ENCODE measurements around the gene CIAO2A. TPM values are rescaled to one million over a fixed set of nuclear protein-coding genes. Genes with fewer than 3 reads are reported as not detected.

CIAO2A gene
- total RNA-seq, 4 donors from 2014 or later, result 104 to 144 (median 129) TPM

DNA sequence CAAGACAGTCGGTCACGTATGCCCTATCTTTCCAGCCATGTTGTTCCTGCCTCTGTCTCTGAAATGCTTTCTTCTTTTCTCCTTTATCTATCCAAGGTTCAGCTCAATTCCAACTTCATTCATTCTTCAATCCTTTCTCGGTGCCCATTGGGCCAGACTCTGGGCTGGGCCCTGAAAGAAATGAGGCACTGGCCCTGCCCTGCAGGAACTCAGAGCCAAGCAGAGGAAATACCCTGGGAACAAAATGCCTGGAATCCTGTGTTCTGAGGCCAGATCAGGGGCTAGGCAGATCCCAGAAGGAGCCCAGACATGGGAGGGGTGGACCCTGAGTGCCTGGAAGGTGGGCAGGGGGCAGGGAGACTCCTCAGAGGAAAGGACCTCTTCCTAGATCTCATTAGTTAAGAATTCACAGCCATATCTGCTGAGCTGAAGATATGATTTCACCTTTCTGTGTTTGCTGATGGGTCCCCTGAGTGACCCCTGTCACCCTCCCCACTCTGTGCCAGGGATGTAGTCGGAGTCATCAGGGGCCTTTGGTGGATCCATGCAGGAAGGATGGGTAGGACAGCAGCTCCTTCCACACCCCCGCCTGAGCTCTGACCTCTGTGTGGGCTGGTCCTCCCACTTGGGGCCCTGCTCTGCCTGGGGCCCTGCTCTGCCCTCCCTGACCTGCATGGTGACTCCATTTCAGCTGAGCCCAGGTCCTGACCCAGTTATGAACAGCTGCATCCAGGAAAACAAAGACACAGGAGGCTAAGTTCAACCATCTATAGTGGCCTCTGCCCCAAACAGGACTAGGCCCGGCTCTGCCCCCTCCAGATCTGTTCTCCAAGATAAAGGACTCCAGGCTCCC, 42.0 kb downstream of the CIAO2A start:
- Histone ChIP-seq H3K27me3 (no peaks in the 10 kb centered on the region), H3K27ac (no peak overlapping the region), H3K9me3 (no peaks in the 10 kb centered on the region), H3K4me1 (peaks cover 5 to 6% of the 10 kb centered on the region in 2 donors), H3K36me3 (no peaks in the 10 kb centered on the region), H3K4me3 (replicated peaks in 1 of 3) (no peak overlapping the region)
- no peak for TF ChIP-seq POLR2A (IDR thresholded peaks at IDR 0.05)
- TF ChIP-seq, protein P1, sequence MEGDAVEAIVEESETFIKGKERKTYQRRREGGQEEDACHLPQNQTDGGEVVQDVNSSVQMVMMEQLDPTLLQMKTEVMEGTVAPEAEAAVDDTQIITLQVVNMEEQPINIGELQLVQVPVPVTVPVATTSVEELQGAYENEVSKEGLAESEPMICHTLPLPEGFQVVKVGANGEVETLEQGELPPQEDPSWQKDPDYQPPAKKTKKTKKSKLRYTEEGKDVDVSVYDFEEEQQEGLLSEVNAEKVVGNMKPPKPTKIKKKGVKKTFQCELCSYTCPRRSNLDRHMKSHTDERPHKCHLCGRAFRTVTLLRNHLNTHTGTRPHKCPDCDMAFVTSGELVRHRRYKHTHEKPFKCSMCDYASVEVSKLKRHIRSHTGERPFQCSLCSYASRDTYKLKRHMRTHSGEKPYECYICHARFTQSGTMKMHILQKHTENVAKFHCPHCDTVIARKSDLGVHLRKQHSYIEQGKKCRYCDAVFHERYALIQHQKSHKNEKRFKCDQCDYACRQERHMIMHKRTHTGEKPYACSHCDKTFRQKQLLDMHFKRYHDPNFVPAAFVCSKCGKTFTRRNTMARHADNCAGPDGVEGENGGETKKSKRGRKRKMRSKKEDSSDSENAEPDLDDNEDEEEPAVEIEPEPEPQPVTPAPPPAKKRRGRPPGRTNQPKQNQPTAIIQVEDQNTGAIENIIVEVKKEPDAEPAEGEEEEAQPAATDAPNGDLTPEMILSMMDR (IDR thresholded peaks at IDR 0.05), result no peak
- no peak for DNase-seq
- 97 to 98% methylated on average over 4 to 5 of the region's 6 CpGs for WGBS, 2 donors
- intact Hi-C loops (cut with DNase I), result loop anchor here (5.0 kb wide), 1 partner anchor 299 kb away; no protein-coding TSS in a partner anchor

DNA sequence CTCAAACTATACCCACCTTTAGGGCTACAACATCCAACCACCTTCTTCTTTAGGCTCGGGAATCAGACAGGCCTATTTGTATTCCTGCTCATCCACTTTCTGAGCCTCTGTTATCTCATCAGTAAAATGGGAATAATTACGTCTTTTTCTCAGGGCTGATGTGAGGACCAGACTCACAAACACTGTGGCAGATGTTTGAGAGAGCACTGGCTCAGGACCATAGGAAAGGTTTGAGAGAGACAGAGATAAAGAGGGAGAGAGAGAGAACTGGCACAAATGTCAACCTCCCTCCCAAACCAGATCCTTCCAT, 42.6 kb downstream of the CIAO2A start:
- no peak for DNase-seq

DNA sequence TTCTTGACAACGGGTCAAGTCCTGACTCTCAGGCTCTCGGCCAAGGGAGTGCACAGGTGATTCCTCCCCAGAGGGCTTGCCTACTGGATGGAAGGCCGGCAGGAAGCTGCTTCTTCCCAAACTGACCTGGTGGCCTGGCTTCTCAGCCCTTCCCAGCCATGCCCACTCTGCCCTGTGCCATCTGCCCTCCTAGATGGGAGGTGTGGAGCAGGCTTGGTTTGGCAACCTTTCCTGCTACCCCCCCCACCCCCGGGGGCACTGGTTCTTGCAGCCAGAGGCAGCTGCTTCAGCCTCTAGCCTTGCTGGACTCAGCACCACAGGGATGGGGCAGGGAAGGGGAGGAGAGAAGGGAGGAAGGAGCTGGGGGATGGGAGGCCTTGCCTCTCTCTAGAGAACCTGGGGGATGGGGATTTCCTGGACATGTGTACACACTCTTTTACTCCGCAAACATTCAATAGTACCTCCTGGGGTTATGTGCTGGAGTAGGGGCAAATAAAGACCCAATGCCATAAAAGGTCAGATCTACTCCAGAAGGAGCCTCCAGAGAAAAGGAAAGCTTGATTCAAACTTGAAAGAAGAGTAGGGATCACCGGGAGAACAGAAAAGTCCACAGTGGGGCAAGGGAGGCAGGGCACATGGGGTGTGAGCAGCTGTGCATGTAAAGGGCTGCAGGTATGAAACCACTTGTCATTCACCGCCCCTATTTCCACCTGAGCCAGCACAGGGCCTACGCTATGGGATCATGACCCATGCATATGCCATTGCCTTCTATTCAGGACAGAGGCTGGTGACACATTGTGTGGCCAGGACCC, 43.2 kb downstream of the CIAO2A start:
- Histone ChIP-seq H3K4me1 (peaks cover 9 to 10% of the 10 kb centered on the region in 2 donors), H3K27me3 (no peaks in the 10 kb centered on the region), H3K36me3 (no peaks in the 10 kb centered on the region), H3K9me3 (no peaks in the 10 kb centered on the region), H3K4me3 (replicated peaks in 1 of 3) (no peak overlapping the region), H3K27ac (no peak overlapping the region)
- WGBS, 2 donors, result 66 to 67% methylated on average over 7 to 8 of the region's 8 CpGs
- intact Hi-C loops (cut with DNase I), result loop anchor here (5.0 kb wide), 1 partner anchor 298 kb away; no protein-coding TSS in a partner anchor
- TF ChIP-seq POLR2A (IDR thresholded peaks at IDR 0.05), result no peak
- TF ChIP-seq, protein P1 (IDR thresholded peaks at IDR 0.05), result no peak
- DNase-seq, result peak in 1 of 2 donors; percentile 16

More for the DNA sequence above, 42.6 kb downstream of the CIAO2A start:
- 95 to 98% methylated on average over 2 of the region's 2 CpGs for WGBS, 2 donors
- TF ChIP-seq, protein P1 (IDR thresholded peaks at IDR 0.05), result no peak
- TF ChIP-seq POLR2A (IDR thresholded peaks at IDR 0.05), result no peak
- no peaks in the 10 kb centered on the region for H3K36me3 ChIP-seq
- no peaks in the 10 kb centered on the region for H3K9me3 ChIP-seq
- peaks cover 6 to 8% of the 10 kb centered on the region in 2 donors for H3K4me1 ChIP-seq
- no peak overlapping the region for H3K4me3 ChIP-seq (replicated peaks in 1 of 3)
- H3K27me3 ChIP-seq, result no peaks in the 10 kb centered on the region
- intact Hi-C loops (cut with DNase I), result loop anchor here (5.0 kb wide), 1 partner anchor 299 kb away; no protein-coding TSS in a partner anchor
- H3K27ac ChIP-seq, result no peak overlapping the region

DNA sequence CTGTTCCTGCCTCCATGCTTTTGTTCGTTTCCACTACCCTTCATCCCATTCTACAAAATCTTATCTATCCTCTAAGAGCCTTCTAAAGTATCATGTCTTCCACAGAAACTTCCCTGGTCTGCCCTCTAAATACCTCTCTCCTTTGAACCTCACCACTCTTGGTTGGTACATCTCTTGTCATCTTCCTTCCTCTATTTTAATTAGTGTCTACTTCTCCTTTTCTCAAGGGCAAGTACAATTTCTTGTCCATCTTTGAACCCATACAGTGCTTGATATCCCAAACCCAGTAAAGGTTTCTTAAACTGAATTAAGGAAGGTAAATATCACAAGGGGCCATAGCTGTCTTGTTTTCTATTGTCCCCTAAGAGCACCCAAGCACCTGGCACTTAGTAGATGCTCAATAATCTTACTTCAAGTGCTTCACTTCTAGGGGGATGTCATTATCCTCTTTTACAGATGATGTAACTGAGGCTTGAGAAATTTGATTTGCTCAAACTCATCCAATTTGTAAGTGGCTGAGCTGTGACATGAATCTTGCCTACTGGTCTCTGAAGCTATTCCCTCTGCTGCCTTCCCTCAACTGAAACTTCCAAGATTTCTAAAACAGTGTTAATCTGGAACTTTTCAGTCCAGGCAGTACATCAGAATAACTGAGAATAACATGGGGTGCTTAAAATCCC, 44.7 kb downstream of the CIAO2A start:
- H3K4me3 ChIP-seq (replicated peaks in 1 of 3), result no peak overlapping the region
- no peak for TF ChIP-seq POLR2A (IDR thresholded peaks at IDR 0.05)
- no peaks in the 10 kb centered on the region for H3K36me3 ChIP-seq
- no peak overlapping the region for H3K27ac ChIP-seq
- H3K9me3 ChIP-seq, result no peaks in the 10 kb centered on the region
- intact Hi-C loops (cut with DNase I), result loop anchor here (10.0 kb wide), 1 partner anchor 154 kb away; no protein-coding TSS in a partner anchor
- 90 to 96% methylated on average over 1 of the region's 1 CpG for WGBS, 2 donors
- no peak for DNase-seq
- peaks cover 20 to 25% of the 10 kb centered on the region in 2 donors for H3K4me1 ChIP-seq
- no peaks in the 10 kb centered on the region for H3K27me3 ChIP-seq

Data from thyroid gland (tissue), 4 donors.